GM19467 (cell line): Measurements from ENCODE around the gene ST8SIA1.
A peak's percentile ranks its signal among the peaks of the same experiment; 100 is the strongest.
"Not testable (repeated sequence)": the region's sequence is repeated elsewhere in the genome, so short reads cannot be mapped to it uniquely, and the experiment has no call there.

Experiments used
- ATAC-seq: cut with Tn5 transposase; IDR thresholded peaks from one replicate; pipeline ENCODE4 v1.9.1; 2021; ENCODE audit warnings: mild to moderate bottlenecking, moderate library complexity; ENCODE audit not compliant: unreplicated experiment

Gene ST8SIA1, protein sequence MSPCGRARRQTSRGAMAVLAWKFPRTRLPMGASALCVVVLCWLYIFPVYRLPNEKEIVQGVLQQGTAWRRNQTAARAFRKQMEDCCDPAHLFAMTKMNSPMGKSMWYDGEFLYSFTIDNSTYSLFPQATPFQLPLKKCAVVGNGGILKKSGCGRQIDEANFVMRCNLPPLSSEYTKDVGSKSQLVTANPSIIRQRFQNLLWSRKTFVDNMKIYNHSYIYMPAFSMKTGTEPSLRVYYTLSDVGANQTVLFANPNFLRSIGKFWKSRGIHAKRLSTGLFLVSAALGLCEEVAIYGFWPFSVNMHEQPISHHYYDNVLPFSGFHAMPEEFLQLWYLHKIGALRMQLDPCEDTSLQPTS

DNA sequence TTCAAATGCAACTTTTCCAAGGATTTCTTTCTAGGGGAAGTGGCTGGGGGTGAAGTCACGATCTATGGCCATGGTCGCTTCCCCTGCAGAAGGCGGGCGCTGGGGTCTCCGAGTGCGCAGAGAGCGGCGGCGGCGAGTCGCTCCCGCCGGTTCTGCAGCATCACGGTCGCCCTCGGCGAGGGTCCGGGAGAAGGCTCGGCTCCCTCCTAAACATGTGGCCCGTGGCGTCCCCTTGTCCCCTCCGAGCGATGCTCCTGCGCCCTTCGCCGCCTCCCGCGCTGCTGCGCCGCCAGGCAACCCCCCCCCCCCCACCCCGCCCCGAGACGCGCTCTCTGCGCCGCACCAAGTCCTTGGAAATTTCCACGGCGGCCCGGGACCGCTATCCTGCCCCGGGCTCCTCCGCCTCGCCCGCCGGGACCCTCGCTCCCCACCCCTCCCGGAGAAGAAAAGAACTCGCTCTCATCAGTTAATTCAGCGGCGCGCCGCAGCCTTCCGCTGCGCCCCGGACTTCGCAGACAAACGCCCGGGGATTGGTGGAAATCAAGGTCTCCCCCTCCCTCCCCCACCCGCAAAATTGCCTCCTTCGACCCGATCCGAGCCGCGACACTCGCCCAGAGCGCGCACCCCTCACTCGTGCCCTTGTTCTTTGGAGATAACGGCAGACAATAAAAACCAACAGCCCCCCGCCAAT, at the start of gene ST8SIA1:
ST8SIA1 (minus strand) TSS at position 298 of the 691 bp plus-strand sequence. CDS start 475 bp downstream, outside the sequence.
- ATAC-seq: peak; percentile 13

GRCh38 chr12:22380031-22380430, 45.5 kb upstream of the ST8SIA1 start:
- no peak for ATAC-seq

- ATAC-seq: no peak
Measured at GRCh38 chr12:22377731-22378496, 43.4 kb upstream of the ST8SIA1 start.

- not testable (repeated sequence) for ATAC-seq
Measured at GRCh38 chr12:22376596-22377150, 42.2 kb upstream of the ST8SIA1 start.

DNA sequence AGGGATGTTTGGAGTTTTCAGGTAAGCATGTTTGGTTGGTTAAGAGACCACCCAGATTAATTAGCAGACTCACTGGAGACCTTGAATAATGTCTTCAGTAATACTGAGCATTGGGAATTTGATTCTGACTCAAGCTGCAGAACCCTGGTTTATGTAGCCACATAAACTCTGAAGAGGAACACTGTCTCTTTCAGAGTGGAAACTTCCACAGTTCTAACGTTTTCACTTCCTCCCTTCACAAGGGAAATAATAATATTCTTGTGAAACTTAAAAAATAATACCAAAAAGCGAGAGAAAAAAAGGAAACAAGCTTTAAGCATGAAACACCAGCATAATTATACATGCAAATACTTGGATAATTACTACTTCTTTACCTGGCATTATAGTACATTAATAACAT, 40.0 kb upstream of the ST8SIA1 start:
- ATAC-seq: peak; percentile 75

DNA sequence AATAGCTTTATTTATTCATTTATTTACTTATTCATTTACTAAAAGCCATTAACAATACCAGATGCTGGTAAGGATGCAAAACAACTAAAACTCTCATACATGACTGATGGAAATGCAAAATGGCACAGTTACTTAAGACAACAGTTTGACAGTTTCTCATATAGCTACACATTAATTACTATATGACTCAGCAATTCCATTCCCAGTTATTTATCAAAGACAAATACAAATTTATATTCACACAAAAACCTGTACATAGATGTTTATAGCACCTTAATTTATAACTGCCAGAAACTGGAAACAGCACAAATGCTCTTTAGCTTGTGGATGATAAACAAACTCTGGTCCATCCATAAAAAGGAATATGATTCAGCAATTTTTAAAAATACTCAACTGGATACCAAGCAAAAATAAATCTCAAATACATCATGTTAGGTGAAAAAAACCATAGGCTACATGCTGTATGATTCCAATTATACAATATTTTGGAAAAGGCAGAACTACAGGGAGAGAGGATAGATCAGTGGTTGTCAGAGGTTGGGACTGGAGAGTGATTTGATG, 37.9 kb upstream of the ST8SIA1 start:
- no peak for ATAC-seq

DNA sequence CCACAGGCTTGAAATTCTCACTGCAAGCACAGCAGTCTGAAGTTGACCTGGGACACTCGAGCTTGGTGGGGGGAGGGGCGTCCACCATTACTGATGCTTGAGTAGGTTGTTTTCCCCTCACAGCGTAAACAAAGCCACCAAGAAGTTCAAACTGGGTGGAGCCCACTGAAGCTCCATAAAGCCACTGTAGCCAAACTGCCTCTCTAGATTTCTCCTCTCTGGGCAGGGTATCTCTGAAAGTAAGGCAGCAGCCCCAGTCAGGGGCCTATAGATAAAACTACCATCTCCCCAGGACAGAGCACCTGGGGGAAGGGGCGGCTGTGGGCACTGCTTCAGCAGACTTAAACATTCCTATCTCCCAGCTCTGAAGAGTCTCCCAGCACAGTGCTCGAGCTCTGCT, 31.7 kb upstream of the ST8SIA1 start:
- ATAC-seq: no peak

- ATAC-seq: no peak
Measured at GRCh38 chr12:22361785-22362184, 27.3 kb upstream of the ST8SIA1 start.

DNA sequence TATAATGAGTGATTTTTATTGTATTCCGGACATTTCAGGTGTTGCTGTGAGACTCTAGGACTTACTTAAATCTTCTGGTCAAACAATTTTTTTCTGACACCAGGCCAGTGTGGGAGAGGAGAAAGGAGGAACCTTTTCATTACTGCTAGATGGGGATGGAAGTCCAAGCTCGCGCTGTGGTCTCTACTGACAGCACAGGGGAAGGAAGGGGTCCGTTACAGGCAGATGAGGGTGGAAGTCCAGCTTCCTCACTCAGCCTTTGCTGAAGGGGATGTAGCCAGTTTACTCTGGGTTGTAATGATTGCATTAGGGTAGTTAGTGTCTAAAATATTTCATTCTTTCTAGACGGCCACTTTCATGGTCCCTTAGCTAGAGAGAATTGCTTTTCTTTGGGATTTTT, 26.3 kb upstream of the ST8SIA1 start:
- no peak for ATAC-seq

DNA sequence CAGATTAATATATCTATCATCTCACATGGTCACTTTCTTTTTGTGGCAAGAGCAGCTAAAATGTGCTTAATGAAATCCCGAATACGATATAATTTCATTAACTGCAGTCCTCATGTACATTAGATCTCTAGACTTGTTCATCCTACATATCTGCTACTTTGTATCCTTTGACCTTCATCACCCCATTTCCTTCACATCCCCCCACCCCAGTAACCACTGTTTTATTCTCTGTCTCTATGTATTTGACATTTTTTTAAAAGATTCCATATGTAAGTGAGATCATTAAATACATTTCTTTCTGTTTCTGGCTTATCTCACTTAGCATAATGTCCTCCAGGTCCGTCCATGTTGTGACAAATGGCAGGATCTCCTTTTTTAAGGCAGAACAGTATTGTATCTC, 23.0 kb upstream of the ST8SIA1 start:
- no peak for ATAC-seq

GRCh38 chr12:22356231-22356630, 21.7 kb upstream of the ST8SIA1 start:
- no peak for ATAC-seq

DNA sequence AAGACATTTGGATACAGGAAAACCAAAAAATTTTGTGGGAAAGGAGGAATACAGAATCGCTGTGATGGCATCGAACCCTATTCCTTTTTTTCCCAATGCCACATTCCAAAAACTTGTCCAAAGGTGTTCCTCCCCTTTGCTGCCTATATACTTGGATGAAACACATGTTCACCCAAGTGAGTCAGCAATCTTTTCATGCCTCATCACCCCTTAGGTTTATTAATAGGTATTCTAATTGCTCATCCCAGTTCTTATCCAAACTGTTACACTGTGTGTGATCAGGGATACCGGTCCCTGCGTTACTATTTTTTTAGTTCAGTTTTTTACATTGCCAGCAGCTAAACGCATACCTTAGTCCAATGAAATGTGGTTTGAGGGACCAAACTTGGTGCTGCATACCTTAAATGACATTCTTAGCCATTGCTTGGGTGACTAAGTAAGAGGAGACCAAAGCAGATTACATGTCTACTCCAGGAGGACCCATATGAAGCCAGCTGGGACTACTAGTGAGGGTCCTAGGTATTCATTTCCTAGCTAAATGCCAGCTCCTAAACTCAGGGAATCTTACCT, 20.6 kb upstream of the ST8SIA1 start:
- no peak for ATAC-seq

DNA sequence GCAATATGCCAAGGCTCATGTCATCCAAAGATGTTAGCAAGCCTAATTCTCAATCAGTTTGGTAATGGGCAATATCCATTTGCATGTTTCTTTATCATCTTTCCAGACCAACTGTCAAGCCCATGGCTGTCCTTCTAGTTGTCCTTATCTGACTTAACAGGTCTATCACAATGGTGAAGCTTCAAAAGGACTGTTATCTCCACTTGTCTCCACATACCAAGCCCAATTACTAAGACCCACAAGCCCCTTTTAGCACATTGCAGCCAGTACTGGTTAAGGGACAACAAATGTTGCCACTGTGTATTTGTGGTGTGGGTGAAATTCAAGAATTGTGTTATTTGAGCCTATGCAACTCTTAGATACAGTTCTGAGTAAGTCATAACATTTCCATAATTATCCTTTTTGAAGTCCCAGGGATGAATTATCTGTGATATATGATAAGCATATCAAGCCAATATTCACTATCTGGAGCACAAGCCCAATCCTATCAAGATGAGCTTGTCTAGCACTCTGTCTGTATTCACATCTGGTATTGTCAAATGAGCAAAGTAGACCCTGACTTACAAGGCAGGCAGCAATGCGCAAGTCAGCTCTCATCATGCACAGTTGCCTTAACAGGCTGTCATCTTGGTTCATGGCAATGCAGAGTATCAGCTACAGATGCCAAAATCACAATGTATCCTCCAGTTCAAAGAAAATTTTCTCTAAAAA, 19.3 kb upstream of the ST8SIA1 start:
- ATAC-seq: no peak

- ATAC-seq: no peak
Measured at GRCh38 chr12:22350886-22351285, 16.4 kb upstream of the ST8SIA1 start.

- no peak for ATAC-seq
Measured at GRCh38 chr12:22348208-22348607, 13.7 kb upstream of the ST8SIA1 start.

GRCh38 chr12:22340143-22340542, 5.6 kb upstream of the ST8SIA1 start:
- ATAC-seq: no peak

DNA sequence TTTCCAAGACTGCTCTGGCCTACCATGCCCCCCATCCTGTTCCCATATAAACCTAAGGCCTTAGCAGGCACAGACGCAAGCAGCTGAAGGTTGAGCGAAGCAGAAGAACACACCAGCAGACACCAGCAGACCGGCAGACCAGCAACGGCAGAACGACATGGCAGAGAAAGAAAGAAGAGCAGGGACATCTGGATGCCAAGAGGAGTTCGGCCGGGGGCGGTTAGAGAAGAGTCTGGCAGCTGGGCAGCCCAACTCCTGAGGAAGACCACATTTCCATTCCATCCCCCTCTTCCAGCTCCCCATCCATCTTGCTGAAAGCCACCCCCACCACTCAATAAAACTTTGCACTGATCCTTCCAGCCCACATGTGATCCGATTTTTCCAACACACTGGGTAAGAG, 5.2 kb upstream of the ST8SIA1 start:
- no peak for ATAC-seq

DNA sequence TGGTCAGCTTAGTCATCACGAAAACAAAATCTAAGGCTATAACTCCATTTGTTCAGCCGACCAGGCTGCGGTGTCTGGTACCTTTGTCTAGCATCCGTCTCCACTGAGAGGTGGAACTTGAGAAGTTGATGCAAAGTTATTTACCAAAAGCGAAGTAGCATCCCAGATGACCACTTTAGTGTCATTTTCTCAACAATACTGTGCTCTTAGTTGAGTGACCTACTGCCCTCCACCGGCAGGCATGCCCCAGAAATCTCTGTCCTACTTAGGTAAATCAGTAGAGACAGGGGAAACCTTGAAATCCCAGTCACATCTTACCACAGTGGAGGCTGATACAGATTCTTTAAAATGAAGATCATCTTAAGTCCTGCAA, 1.3 kb upstream of the ST8SIA1 start:
- no peak for ATAC-seq

- ATAC-seq: no peak
Measured at GRCh38 chr12:22333713-22334409, 646 bp downstream of the ST8SIA1 start.
